ENCODE data around the gene WDR27.
"Not testable (repeated sequence)": the region's sequence is repeated elsewhere in the genome, so short reads cannot be mapped to it uniquely, and the experiment has no call there.

Gene WDR27

DNA sequence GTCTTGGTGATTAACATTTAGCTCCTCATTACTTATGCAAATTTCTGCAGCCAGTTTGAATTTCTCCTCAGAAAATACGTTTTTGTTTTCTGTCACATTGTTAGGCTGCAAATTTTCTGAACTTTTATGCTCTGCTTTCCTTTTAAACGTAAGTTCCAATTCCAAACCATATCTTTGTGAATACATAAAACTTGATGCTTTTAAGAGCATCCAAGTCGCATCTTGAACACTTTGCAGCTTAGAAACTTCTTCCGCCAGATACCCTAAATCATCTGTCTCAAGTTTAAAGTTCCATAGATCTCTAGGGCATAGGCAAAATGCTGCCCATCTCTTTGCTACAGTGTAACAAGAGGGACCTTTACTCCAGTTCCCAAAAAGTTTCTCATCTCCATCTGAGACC is 234.1 kb downstream of the WDR27 start:
- not testable (repeated sequence) for FAIRE-seq

DNA sequence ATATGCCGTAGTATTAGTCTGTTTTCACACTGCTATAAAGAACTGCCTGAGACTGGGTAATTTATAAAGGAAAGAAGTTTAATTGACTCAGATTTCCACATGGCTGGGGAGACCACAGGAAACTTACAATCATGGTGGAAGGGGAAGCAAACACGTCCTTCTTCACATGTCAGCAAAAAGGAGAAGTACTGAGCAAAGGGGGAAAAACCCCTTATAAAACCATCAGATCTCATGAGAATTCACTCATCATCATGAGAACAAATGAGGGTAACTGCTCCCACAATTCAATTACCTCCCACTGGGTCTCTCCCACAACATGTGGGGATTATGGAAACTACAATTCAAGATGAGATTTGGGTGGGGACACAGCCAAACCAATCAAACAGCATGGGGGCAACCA is 235.6 kb downstream of the WDR27 start:
- not testable (repeated sequence) for FAIRE-seq

DNA sequence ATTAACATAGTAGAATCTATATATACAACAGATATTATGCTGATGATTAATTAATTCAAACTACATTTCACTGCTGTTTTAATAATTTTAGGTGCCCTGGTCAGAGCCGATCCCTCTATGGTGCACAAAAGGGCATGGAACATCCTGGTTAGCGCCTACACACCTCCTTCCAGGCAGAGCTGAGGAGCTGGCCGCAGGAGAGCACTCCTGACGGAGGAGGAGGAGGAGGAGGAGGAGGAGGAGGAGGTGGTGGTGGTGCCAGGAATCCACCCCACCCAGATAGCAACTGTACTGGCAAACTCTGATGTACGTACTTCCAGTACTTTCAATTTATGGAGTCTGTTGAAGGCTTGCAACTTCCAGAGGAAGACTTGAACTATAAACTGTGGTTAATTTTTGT is 244.1 kb downstream of the WDR27 start:
- FAIRE-seq: no peak

DNA sequence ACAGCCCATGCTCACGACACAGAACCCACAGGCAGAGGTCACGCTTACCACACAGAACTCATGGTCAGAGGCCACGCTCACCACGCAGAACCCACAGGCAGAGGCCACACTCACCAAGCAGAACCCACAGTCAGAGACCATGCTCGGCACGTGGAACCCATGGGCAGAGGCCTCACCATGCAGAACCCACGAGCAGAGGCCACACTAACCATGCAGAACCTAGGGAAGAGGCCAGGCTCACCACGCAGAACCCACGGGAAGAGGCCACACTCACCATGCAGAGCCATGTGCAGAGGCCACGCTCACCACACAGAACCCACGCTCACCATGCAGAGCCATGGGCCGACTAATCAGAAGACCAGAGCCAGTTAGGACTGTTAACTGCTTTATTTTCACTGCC is 245.0 kb downstream of the WDR27 start:
- FAIRE-seq: no peak

DNA sequence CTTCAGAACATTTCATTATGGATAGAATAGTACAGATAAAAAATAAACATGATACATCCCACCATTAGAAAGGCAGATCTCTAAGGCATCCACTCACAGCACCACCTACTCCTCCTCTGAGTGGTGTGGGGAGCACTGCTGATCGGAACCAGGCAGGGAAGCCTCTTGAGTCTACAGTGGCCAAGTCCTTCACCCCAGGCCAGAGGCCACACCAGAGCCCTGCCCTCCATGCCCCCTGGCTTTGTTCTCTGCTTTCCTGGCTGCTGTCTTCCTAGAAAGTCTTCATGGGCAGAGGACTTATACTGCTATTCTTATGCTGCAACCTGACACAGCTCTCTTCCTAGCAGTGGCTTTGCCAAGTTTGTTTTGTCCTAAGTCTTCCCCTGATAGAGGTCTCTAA is 246.4 kb downstream of the WDR27 start:
- no peak for FAIRE-seq

DNA sequence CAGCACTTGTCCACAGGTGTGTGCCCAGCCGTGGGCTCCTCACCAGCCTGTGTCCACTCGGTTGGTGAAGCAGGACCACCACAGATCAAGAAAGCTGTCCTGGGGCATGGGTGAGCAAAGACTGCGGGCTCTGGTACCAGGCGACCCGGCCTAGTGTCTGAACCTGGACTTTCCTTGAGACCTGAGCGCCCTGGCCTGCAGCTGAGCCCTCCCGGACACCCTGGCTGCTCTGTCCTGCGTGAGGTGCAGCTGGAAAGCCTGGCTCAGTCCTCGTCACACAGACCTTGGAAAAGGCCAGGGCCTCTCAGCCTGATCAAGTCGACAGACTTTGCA is 247.0 kb downstream of the WDR27 start:
- no peak for FAIRE-seq

DNA sequence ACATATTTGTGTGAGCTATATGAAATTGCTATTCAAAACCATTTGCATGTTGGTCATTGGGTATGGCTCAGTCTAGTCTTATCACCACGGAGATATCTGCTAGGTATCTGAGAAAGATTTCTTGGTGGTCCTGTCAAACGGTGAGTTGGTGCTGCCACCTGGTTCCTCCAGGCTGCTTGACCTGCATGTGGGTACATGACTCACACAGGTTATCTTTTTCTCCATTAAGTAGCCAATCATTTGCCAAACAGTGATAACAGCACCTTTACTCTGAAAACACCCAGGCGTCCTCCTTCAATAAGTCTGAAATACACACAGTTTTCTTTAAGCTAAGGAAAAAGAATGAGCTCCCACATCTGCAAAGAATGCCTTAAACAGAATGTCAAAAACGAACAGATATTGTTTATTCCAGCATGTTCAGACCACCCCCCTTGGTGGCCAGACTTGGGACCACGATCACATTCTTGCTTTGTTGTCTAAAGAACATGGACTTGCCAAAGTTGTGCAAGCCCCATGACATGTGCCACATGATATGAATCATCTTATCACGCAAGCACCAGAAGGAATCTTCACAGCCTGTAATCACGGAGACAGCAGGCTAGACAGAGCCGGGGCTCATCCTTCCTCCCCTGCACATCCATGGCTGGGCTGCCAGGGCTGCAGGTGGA is 247.5 kb downstream of the WDR27 start:
- no peak for FAIRE-seq

DNA sequence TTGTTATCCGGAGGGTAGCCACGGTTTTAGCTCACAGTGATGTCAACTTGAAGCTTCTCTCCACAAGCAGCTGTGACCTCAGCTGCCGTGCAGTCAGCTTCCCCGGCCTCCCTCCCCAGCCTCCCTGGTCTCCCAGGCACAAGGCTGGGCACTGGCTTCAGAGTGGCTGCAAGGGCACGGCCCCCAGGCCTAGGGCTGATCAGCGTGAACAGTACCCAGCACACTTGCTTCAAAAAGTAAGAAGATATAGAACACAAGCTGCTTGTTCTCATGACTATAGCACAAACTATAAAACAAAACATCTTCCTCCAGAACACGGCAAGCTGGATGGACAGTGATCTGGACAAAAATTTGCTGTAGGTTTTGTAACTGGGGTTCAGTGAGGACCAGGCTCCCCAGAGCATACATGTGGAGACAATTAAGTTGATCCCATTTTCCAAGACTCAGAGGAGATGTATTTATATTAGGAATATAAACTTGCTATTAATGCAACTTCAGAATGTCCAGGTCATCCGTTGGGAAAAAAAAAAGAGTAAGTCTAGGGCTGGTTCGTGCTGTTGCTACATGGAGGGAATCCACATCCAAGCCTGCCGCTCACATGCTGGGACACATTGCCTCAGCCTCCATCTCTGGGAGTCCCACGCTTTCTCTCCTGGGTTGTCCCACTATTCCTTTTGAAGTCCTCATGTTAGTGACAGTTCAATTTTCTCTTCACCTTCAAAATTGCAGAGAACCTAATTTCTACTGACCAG is 248.8 kb downstream of the WDR27 start:
- no peak for FAIRE-seq

DNA sequence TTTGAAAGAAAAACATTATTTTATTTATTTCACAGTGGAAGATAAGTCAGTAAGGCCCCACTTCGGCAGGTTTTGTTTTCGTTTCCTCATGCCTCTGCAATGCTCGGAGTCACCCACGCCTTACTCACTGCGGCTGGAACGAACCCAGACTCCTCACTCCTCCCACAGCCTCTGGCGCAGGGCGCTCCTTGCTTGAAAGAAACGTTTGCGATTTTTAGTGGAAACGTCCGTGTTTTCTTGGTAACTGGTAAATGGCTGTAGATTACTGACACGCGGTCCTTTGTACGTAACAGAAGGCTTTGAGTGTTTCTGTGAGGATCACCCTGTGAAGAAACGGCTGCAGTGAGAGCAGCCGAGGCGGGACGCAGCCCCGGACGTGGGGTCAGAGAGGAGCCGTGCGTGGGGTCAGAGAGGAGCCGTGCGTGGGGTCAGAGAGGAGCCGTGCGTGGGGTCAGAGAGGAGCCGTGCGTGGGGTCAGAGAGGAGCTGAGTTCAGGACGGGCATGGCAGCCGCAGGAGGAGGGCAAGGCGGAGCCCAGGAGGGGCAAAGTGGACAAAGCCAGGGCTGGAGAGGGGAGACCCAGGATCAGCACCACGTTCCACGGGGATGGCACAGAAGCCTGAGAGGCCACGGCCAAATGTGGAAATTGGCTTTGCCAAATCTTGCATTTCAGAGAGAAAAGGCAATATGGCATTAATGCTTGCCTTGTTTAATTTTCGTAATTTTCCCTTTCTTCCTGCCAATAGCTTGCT is 249.5 kb downstream of the WDR27 start:
- FAIRE-seq: no peak

DNA sequence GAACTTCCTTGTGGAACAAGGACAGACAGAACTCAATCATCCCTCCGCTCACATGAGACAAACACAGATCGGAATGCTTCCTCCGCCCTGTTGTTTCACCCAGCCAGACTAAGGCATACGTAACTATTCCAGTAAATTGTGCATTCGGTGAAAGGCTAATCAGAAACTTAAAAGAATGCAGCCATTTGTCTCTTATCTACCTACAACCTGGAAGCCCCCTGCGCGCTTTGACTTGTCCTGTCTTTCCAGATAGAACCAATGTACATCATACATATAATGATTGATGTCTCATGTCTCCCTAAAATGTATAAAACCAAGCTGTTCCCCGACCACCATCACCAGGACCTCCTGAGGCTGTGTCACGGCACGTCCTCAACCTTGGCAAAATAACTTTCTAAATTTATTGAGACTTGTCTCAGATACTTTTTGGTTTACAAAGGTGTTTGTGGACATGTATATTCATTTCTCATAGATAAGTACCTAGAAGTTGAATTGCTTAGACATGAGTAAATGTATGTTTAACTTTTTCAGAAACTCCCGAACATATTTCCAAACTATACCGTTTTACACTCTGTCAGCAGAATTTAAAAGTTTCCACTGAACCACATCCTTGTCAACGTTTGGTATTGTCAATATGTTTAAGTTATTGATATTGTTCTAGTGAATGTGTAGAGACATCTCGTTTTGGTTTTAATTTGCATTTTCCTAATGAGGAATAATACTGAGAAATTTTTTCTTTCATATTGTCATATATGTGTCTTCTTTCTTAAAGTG is 250.6 kb downstream of the WDR27 start:
- no peak for FAIRE-seq

DNA sequence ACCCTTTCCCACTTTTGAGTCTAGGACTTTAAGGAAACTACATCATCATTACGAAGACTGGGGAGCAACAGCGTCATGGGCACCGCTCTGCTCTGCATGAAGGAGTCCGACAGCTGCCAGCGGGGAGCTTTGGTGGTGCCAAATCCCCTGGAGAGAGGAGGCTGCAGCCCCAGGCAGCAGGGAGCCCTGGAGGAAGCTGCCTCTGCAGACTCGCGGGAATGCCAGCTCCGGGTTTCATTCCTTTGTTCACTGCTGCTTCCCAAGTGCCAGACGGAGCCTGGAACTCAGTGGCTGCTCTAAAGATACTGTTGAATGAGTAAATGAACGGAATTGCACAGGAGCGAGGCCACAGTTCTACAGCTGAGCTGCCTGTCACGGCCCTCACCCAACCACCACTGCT is 251.7 kb downstream of the WDR27 start:
- no peak for FAIRE-seq

DNA sequence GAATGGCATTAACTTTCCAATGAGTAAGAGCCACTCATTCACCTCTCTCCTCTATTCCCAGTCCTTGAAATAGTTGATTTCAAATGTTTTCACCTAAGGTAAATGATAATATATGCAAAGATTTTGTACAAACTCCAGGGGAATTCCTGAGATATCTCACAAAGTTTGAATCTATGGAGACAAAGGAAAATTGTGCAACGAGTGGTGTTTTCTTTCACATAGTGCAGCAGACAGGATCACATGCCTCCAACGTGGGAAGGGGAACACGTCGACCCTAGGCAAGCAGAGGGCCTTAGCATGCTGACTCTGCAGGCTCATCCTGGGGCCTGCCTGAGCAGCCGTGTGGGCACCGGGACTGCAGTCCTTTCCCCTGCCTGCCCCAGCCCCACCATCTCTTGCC is 252.6 kb downstream of the WDR27 start:
- FAIRE-seq: no peak

DNA sequence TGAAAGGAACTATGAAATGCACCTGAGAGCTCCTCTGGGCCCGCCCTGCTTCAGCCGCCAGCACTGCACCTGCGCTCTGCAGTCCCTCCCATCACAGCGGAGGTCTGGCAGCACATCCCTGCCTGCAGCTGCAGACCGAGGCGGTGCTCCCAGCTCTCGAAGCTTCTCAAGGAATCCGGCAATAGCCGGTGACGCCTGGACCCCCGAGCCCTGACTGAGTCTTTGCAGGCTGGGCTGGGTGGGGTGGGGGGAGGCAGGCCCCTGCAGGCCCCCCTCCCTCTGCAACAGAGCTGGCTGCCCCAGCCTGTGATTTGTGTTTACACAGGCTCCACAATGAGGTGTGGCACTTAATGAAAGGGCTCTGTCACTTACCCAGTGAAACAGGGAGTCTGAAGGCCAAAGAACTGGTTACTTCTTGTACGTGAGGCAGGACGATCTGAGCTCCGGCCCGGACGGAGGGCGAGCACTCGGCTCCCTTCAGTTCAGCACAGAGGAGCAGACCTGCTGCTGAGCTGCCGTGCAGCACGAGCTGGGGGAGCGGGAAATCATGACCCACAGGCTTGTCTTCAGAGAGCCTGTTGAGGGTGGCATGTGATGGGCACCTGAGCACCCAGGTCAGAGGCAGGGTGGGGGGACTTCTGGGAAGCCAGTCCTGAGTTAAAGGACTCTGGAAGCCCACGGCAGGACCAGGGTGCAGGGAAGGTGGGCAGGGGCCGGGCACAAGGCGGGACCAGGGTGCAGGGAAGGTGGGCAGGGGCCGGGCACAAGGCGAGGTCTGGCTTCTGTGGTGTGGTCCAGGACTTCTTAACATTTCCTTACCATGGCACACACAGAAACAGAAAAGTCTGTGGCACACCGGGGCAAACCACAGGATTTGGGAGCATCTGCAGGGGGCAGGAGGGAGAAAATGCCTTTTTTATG is 255.9 kb downstream of the WDR27 start:
- no peak for FAIRE-seq

DNA sequence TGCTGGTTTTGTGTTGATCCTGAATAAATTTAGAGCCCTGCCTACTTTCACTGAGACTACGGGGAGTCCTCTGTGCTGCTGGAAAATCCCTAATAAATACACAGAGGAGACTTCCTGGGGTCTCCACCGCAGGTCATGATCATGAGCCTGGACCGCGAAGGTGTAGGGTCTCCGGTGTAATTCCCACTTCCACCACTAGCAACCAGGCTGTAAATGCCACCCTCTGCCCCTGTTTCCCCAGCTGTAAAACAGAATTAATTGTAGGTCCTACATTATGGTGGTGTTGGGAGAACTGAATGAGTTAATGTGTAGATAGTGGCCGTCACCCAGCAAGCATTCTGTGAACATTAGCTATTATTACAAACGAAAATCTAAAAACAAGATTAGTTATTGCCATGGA is 256.6 kb downstream of the WDR27 start:
- FAIRE-seq: no peak

DNA sequence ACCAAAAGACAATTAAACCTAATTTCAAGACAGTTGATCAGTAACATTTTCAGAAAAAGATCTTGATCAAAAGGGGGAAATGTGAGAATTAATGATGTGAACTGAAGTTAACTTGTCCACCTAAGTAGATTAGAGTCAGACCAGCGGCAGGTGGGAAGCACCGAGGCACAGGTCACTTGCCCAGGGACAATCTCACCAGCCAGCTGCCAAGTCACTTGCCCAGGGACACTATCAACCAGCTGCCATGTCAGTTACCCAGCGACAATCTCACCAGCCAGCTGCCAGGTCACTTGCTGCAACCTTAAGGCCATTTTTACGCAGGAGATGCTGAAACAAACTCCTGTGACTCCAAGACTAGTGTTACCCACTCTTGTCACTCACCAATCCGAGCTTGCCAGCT is 260.5 kb downstream of the WDR27 start:
- FAIRE-seq: no peak

DNA sequence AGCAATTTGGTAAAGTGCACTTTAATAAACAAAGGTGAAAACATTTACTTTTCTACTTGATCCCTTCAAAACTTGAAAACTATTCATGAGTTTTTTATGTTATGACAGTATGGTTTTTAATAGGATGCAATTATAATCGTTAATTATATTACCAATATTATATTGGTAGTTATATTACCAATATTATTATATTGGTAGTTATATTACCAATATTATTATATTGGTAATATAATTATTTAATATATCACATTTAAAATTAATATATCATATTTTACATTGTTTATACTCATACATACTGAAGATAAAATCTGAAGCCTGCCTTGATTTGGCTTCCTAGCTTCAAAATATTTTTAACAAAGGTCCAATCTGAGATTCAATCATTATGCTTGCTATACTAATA is 262.1 kb downstream of the WDR27 start:
- peak; percentile 90 for FAIRE-seq

DNA sequence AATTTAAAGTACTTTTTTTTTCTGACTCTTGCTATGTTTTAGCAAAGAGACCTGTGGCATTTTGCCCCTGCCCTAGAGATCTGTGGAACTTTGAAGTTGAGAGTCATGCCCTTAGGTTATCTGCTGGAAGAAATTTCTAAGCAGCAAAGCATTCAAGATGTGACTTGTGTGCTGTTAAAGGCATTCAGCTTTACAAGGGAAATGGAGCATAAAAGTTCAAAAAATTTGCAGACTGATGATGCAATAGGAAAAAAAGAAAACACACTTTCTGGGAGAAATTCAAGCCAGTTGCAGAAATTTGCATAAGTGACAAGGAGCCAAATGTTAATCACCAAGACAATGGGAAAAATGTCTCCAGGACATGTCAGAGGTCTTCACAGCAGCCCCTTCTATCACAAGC is 267.3 kb downstream of the WDR27 start:
- not testable (repeated sequence) for FAIRE-seq

DNA sequence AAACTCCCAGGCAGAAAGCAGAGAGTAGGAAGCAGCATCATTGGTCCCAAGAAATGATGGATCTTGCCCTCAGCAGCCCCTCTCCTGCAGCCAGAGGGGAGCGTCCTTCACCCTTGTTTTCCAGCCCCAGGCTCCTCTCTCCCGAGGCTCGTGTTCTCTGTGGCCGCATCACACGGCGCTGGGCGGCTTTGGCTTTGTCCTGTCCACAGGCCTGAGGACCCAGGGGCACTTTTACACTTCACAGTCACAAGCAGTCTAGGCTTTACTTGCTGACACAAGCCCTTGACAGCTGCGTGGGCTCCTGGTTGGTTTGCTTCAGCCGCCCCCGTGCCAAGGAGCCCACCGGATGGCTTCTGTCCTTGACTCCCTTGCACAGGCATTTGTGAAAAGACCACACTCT is 272.8 kb downstream of the WDR27 start:
- no peak for FAIRE-seq

DNA sequence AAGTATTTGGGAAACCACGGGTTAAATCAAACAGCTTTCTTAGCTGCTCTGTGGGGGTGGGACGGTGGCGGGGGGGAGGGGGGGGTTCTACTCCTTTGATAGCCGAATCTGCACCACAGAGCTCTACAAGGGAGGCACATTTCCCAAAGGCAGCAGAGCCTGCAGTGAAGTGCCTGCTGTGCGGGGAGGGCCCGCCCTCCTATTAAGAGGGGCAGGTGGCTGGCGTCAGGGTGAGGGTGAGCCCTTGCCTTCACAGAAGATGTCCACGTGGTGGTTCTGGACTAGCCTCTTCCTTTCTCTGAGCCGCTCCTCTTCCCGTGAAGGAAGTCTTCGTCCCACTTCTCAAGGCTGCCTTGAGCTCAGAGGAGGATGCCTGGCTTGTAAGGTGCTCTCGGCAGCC is 273.3 kb downstream of the WDR27 start:
- no peak for FAIRE-seq

DNA sequence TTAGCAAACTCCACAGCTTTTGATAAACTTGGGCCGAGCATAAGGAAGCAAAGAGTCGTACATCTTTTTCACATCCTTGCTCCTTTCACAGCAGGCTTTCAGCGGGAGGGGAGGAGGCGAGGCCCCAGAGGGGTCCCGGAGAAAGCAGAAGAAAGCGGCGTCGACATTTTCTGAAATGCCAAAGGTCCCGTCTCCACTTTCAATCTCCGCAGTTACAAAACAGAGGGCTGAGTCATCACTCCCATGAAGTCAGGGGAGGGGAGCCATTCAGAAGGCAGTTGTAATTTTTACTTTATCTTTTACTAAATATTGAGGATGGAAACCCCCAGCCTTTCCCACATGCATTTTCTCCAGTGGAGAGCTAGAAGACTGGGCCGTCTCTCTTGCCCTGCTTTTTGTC is 274.0 kb downstream of the WDR27 start:
- peak; percentile 4 for FAIRE-seq

DNA sequence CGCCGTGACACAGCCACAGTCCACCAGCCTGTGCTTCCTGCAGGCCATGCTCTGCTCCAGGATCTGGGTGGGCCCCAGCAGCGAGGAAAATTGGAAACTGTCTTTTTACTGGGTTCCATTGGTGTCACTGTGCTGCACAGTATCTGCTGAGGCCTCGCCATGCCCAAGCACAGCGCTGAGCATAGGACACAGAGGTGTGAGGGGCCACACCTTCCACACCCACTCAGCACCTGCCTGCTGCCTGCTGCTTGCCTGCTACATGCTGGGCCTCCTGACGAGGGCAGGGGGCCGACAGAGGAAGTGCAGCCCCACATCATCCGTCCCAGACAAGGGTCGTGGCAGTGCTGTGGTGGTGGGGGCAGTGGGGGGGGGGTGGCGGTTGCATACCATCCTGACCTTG is 275.2 kb downstream of the WDR27 start:
- no peak for FAIRE-seq
